GM13977 (cell line): ENCODE results near the gene CARNS1.

Experiments used
- DNase-seq: peaks from one replicate; pipeline ENCODE4 v3.0.0; 2012; ENCODE audit warnings: low spot score
- CTCF ChIP-seq: IDR thresholded peaks from 2 replicates; pipeline ENCODE4 v1.5.1; 2012; ENCODE audit warnings: mild to moderate bottlenecking, control low read depth; ENCODE audit not compliant: insufficient read depth; ENCODE audit errors: extremely low read depth, missing control alignments
- in situ Hi-C: fragments of 300-500 bp; cut with MboI; formaldehyde crosslinking; loops from one replicate; pipeline ENCODE4 v1.12.0; 2022; ENCODE audit warnings: low sequenced_read_pairs, low pct_unique_long_range_greater_than_20kb, mixed read lengths, inconsistent platforms; ENCODE audit not compliant: unreplicated experiment

The CARNS1 gene

GRCh38 chr11:67396587-67397389 is 18.7 kb upstream of the CARNS1 start:
- in situ Hi-C loops, result no loop called here
- no peak for TF ChIP-seq CTCF

GRCh38 chr11:67397536-67397935 is 17.9 kb upstream of the CARNS1 start:
- no peak for TF ChIP-seq CTCF
- in situ Hi-C loops, result no loop called here
- DNase-seq, result no peak

More at GRCh38 chr11:67396587-67397389, 18.7 kb upstream of the CARNS1 start:
- no peak for DNase-seq

GRCh38 chr11:67397986-67398660 is 17.4 kb upstream of the CARNS1 start:
- TF ChIP-seq CTCF, result no peak
- in situ Hi-C loops, result no loop called here

GRCh38 chr11:67398661-67399563 is 16.6 kb upstream of the CARNS1 start:
- in situ Hi-C loops, result no loop called here
- TF ChIP-seq CTCF, result no peak
- DNase-seq, result no peak

More at GRCh38 chr11:67397986-67398660, 17.4 kb upstream of the CARNS1 start:
- no peak for DNase-seq

- no peak for TF ChIP-seq CTCF
- in situ Hi-C loops, result loop anchor here (10.0 kb wide), 1 partner anchor 64 kb away; the partner anchor contains the start of gene TMEM134
- no peak for DNase-seq
Measured at GRCh38 chr11:67400251-67400941, 15.1 kb upstream of the CARNS1 start.
